ENCODE results near the gene KLK15.
"Not testable (repeated sequence)": the region's sequence is repeated elsewhere in the genome, so short reads cannot be mapped to it uniquely, and the experiment has no call there.

KLK15 gene

DNA sequence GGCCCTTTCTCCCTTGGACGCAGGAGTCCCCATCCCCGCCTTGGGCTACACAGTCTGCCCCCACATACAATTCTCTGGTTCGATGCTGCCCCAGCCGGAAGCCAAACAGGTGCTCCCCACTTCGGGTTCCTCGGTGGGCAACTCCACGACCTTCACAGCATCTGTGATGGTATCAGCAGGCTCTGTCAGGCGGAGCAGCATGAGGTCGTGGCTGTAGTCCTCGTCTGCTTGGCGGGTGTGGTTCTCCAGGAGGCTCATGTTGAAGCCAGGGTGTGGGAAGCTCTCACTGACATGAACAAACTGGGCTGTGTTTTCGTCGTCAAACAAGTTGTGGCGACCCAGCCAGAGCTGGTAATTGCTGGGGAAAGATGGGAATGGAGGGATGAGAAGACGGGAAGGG, 13.3 kb downstream of the KLK15 start:
- no peak for DNase-seq

- no peak for DNase-seq
These were observed 13.7 kb downstream of the KLK15 start for GRCh38 chr19:50819636-50820035.

DNA sequence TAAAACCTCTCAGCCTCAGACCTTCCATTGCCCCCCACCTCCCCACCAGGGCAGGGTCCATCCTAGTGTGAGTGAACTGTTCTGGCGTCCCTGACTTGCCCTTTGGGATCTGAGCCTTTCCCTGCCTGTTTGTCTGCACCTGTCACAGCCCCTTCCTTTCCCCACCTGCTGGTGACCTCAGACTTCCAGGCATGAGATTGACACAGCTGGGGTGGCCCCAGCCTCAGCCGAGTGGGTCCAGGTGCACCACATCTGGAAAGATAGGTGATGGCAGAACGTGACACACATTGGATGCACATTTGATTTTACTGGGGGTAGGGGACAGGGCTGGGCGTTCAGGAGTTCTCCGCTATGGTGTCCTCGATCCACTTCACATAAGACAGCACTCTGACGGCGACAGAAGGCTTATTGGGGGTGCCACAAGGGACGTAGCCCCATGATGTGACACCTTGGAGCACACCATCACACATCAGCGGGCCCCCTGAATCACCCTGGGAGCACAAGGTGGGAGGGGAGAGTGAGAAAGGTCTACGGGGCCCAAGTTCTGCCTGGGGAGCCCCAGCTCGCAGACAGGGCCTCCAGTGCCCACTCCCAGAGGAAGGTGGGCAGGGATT, 14.4 kb downstream of the KLK15 start:
- DNase-seq = no peak

DNA sequence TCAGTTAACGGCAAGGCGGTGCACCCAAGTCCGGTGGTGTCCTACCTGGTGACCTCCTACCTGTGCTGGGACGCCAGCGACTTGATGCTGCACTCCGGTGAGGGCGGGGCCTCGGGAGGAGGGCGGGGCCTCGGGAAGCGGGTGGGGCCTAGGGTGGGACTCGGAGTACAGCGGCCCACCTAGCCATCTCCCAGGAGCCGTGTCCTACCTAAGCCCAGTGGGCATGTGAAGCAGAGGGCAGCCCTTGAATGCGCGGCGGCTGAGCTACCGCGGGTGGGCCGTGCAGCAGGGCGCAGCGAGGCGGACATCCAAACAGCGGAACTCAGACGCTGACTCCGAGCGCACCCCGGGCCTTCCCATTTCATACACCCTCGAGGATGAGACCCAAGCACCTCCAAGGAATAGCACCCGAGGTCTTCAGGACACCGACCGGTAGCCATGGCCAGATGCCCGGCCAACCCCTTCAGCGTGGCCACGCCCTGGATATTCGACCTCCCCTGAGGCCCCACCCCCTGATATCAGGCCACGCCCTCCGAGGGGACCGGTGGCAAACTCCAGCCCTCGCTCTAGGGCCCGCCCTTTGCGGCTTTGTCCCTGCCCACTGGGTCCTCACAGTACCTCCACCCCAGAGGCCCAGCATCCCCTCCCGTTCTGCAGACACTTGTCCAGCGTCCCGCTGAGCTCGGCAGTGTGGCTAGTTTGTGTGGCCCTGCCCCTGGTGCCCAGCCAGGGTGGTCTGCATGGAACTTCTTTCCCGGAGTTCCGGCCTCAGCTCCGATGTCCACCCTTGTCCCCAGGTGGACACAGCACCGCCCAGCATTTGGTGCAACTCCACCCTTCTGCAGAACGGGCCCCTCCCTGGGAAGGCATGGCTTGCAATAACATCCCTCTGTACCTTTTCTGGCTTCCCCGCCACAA, 15.2 kb downstream of the KLK15 start:
- DNase-seq = peak; percentile 8

DNA sequence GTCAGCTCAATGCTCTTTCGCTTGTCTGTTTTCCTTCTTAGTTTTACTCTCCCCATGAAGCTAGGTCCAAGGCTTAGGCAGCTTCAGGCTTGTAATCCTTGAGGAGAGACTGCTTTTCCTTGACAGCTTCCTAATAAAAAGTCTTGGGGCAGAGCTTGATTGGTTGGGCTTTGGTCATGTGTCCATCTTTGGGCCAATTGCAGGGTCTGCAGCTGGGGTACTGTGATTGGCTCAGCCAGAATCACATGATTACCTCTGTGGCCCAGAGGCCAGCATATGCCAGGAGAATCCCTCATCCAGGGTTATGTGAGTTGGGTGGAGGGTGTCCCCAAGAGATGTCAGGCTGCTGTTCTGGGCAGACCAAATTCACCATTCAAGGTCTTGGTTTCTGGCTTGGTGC, 17.9 kb downstream of the KLK15 start:
- no peak for DNase-seq

DNA sequence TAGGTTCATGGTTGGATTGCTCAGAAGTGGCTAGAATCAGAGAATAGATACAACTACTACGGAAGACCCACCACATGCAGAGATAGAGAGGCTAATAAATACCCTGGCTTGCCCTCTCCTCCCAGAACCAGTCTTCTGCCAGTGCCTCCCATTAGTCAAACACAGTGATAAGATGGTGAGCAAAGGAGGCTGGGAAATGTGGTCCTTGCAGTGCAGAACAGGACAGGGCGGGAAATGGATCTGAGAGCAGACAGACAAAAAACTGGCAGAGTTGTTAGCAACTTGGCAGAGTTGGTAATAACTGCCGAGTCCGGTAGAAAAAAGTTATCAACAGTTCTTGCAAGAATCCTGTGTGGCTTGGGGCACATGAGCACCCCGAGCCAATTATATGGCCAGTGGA, 18.5 kb downstream of the KLK15 start:
- no peak for DNase-seq

DNA sequence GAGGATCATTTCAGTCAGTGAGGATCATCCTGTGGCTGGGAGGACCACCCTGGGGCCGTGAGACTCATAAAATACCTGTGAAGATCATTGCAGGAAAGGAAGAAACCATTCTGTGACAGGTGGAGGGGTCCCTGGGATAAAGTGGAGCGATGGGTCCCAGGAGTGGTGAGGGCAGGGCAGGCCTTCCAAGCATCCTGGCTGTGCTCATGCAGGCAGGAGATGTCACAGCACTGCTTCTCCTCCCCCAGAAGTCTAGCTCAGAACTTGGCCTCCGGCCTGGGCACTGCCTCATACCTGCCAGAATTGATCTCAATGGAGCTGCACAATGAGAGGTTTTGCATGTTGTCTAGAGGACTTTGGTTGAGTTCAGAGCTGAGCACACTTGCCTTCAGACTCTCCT, 20.9 kb downstream of the KLK15 start:
- no peak for DNase-seq

GRCh38 chr19:50811622-50812238, 21.6 kb downstream of the KLK15 start:
- DNase-seq = not testable (repeated sequence)

DNA sequence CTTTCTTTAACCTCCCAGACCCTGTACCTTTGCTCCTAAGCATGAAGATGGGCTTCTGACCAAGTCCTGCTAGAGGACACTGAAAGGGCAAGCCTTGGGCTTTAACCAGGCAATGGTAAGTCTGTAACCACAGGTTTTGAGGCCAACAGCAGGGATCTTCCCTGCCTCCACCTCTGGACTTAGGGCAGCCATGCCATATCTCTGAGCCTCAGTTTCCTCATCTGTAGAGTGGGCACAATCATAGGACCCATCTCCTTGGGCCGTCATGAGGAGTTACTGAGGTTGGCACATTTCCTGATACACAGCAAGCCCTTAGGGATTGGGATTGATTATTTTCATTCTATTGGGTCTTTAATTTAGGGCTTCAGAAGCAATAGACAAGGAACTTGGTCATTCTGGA, 24.5 kb downstream of the KLK15 start:
- no peak for DNase-seq

DNA sequence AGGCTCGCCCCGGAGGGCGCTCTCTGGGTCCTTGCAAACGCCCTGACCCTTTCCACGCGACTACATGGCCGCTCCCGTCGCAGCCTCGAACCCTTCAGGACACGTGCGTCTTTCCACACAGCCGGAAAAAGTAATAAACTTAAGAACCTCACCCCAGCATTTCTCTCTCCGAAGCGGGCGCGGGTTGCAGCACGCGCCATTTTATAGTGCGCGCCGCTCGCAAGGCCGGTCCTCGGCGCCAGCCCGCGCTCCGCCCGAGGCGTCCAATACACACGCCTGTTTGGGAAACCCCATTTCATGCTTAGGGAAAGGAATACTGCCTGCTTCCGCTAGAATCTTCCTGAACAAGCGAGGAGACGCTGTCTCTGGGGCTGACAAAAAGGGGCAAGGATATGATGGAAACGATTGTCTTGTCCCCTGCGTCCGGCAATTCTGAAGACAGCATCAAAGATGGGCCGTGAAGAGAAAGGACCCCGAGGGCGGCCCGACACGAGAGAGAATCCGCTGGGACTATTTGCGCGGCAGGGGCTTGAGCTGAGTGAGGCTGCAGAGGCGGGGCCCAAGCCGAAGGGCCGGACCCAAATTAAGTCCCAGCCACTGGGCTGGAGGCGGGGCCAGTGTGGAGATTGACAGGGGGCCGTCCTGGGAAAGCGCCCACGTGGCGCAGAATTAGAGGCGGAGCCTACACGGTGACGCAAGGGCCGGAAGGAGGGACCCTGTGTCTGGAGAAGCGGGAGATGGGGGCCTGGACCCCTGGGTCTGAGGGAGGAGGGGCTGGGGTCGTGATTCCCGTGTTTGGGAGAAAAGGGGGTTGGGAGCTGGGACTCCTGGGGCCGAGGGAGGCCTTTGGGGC, 28.7 kb downstream of the KLK15 start:
- peak; percentile 96 for DNase-seq

- no peak for DNase-seq
These were observed 29.5 kb downstream of the KLK15 start for GRCh38 chr19:50803633-50804419.

DNA sequence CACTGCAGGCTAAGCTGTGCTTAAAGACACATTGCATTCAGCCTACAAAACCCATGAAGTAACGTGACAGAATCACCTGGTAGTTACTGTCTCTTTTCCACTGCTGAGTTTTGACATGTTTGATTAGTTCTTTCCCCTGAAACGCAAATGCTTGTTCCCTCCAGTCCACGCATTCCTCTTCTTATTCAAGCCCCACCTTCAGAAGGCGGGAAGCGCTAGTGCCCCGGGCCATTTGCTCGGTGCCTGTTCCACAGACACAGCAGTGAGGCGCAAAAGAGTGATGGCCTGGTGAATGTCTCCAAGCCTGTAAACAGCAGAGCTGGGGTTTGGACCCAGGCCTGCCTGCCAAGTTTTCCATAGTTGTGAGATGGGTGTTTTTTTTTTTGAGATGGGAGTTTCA, 32.3 kb downstream of the KLK15 start:
- no peak for DNase-seq

- DNase-seq = no peak
These were observed 33.9 kb downstream of the KLK15 start for GRCh38 chr19:50799547-50799851.

- DNase-seq = no peak
These were observed 34.5 kb downstream of the KLK15 start for GRCh38 chr19:50798659-50799546.

- no peak for DNase-seq
These were observed 35.4 kb downstream of the KLK15 start for GRCh38 chr19:50797781-50798658.

DNA sequence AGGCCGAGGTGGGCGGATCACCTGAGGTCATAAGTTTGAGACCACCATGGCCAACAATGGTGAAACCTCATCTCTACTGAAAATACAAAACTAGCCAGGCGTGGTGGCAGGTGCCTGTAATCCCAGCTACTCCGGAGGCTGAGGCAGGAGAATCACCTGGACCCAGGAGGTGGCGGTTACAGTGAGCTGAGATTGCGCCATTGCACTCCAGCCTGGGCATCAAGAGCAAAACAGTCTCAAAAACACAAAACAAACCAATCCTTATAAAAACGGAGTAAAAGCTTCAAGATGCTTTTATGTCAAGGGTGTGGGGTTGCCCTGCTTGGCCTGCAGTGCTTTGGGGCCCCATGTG, 36.0 kb downstream of the KLK15 start:
- no peak for DNase-seq

- DNase-seq = no peak
These were observed 36.5 kb downstream of the KLK15 start for GRCh38 chr19:50796634-50797428.

GRCh38 chr19:50796128-50796633, 37.2 kb downstream of the KLK15 start:
- no peak for DNase-seq

GRCh38 chr19:50795664-50796073, 37.7 kb downstream of the KLK15 start:
- no peak for DNase-seq

All from NCI-H1092 (cell line).